NCI-H2171 (cell line): Measurements from ENCODE around the gene RS1.

Experiments
- DNase-seq: peaks from one replicate; lab custom pipeline; 2025; lab: John Stamatoyannopoulos, UW

Gene RS1

GRCh38 chrX:18672008-18672407 is at the start of gene RS1:
RS1 (minus strand) TSS chrX:18672108; CDS start chrX:18672068, 40 bp downstream.
- no peak for DNase-seq

- DNase-seq, result no peak
Observed at GRCh38 chrX:18719852-18720251, 47.9 kb upstream of the RS1 start.

DNA sequence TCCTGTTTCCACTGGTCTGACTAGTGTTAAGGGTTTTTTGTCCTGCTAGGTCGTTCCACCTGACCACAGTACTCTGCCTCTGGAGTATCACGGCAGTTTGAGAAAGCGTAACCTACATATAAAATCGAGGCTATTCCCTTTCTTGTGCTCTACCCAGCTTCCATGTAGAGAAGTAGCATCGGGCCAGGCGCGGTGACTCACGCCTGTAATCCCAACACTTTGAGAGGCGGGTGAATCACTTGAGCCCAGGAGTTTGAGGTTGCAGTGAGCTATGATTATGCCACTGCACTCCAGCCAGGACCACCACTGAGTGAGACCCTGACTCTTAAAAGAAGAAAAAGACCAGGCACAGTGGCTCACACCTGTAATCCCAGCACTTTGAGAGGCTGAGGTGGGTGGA is 43.0 kb upstream of the RS1 start:
- no peak for DNase-seq

GRCh38 chrX:18709833-18710232 is 37.9 kb upstream of the RS1 start:
- no peak for DNase-seq

- DNase-seq, result no peak
Observed at GRCh38 chrX:18707426-18708049, 35.6 kb upstream of the RS1 start, which contains the start of gene PPEF1. PPEF1 (plus strand) TSS chrX:18707645; CDS start chrX:18707781, 136 bp downstream.

DNA sequence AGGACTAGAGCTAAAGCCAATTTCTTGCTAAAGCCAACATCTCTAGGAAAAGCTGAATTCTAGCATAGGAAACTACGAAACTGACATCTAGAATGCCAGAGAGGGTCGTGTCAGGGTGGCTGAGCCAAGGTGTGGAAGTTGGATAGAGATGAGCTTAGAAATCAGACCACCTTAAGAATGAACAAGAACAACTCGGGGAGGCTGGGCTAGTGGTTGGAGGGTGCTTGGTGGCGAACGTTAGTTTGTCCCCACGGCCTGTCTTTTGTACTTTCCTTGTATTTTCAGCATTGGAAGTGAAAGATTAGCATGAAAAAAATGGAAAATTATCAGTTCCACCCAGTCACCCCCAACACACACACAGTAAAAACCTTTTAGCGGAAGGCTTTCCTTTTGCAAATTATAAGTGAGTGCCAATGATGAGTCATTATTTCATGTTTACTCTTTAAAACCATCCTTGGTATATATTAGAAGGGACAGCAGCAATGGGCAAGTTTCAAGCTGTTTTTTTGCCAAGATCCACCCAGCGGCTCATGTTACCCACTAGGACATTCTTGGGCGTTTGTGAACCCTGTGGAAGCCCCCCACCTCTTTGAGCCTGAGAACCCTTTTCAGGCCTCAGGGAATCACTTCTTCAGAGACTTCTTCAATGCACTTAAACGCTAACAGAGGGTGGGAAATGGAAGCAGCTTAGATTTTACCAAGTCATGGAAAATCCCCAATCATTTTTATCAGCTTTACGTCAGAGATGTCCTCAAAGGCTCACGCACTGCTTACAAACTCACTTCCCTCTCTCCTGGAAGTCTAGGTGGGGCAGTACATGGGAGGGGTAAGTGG is 30.7 kb upstream of the RS1 start:
- no peak for DNase-seq

- DNase-seq, result no peak
Observed at GRCh38 chrX:18701621-18702361, 29.9 kb upstream of the RS1 start.

GRCh38 chrX:18698737-18699650 is 27.1 kb upstream of the RS1 start:
- no peak for DNase-seq

DNA sequence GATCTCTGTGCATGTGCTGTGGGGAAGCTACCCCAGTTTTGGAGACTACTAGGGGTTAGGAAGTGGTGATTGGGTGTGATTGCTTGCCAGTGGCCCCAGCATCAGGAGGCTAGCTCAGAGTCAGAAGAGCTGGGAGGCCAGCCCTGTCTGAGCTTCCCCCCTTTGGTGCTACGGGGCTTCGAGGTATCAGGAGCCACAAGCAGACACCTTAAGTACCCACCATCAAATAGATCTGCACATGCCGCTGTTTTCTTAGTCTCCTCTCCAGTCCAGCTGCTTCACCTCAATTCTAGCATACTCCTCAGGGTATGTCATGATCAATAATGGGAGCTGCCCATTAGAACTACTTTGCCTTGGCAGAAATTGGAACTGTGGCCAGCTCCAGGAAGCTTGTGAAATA is 24.7 kb upstream of the RS1 start:
- DNase-seq, result no peak

GRCh38 chrX:18692541-18692940 is 20.6 kb upstream of the RS1 start:
- no peak for DNase-seq

DNA sequence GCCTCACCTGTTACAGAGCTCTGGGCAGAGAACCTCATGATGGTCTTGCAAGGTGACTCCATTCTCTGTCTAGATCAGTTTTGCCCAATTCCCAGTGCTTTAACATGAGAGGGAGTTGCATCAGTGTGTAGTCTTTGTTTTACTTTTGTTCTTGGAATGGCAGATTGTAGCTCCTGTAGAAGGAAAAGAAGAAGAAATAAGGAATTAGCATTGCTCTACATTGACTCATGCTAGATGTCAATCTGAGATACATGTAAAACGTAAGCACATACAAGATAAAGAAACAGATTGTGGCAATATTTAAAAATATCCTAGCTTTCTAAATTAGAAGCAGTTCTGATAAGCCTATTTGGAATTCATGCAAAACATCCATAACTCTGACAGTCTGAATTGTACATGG is 19.5 kb upstream of the RS1 start:
- no peak for DNase-seq

DNA sequence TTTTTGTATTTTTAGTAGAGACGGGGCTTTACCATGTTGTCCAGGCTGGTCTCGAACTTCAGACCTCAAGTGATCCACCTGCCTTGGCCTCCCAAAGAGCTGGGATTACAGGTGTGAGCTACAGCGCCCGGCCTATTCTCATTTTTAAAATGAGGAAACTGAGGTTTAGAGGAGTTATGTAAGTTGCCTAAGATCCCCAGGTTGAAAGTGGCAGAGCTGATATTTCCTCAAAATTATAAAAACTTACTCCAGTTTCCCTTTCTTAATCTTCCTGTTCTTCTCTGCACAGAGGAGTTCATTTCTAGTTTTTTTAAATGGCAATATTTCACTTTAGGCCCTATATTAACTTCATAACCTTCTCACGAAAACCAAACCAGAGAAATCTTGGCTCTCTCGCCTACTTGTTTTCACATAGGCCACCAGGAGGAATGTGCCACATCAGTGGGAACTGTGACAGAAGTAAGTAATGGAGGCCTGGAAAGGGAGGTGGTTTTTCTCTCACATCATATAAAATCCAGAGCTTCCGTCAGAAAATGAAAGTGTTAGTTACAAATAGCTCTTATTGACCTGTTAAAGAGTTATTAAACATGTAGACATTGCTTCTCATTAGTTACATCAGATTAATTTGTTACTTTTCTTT is 16.1 kb upstream of the RS1 start:
- no peak for DNase-seq

GRCh38 chrX:18682979-18683387 is 11.1 kb upstream of the RS1 start:
- no peak for DNase-seq

GRCh38 chrX:18681996-18682395 is 10.1 kb upstream of the RS1 start:
- no peak for DNase-seq

GRCh38 chrX:18677161-18677869 is 5.4 kb upstream of the RS1 start:
- no peak for DNase-seq

DNA sequence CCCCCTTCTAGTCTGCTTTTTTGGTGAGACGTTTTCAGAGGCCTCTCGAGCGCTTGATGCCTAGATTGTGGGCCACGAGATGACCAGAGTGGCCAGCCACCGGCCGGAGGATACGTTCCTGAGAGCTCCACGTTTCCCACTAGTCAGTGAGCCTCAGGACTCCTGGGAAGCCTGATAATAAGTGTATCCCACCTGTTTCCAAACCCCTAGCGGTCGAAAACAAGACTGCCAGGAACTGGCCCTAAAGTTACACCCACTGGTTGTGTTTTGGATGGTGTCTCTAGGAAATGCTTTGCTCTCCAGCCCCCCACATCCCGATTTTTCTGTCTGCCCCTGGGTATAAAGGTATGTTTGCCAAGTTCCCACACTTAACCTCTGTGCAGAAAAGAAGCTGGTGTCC is 4.6 kb upstream of the RS1 start:
- DNase-seq, result no peak

DNA sequence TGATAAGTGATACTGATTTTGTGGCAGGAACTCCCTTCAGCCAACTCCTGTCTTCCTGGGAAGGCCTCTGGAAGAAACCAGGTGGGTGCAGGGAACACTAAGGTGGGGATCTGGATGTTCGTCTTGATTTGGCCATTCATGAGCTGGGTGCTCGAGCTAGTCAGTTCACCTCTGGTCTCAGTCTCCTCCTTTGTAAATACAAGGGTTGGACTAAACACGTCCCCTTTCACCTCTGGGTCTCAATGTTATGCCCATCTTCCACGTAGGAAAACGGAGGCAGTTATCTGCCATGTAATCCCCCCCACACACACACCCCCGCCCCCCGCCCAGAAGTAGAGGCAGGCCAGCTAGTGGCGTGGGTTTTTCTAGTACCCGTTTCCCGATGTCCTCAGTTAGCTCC is 4.1 kb upstream of the RS1 start:
- DNase-seq, result no peak

GRCh38 chrX:18674788-18675735 is 3.2 kb upstream of the RS1 start:
- peak; percentile 48 for DNase-seq

DNA sequence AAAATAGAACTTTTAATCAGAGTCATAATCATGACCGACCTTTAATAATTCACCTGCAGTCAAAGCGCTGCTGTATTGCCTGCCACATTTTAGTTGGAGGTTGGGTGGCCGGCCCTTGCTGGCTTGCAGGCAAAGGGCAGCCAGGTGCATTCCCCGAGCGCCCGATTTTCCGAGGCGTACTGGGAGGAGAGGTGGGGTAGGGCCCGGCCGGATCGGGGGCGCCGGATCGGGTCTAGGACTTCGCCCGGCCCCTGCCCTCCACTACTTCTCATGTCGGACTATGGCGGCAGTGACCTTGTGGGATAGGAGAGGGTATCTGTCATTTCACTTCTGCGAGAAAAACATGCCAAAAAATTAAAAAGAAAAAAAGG is 2.5 kb upstream of the RS1 start:
- no peak for DNase-seq
